Measurements from ENCODE around the gene DHX29.

DNA sequence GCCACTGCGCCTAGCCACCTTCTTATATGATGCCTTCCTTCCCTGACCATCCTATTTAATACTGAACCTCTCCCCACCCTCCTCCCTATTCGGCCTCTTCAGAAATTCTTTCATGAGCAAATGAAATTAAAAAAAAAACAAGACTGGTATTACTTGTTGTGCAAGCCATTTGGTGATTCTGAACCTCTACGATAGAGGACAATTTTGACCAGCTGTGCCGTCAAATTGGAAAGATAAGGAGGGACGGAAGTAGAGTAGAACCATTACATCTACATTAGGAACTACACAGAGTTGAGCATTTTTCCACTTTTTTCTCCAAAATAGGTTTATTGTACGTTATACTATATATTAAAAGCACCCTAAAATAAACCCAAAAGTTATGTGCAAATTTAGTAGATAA, 2.9 kb downstream of the DHX29 start:
- no peak for TF ChIP-seq GATA2 (IDR thresholded peaks at IDR 0.05; ENCODE audit: low read depth, low read length)
- TF ChIP-seq GATA3 (IDR thresholded peaks at IDR 0.05; ENCODE audit: low read depth, low read length): no peak

Measured in SH-SY5Y (cell line).